K562 (cell line): ENCODE data around the gene EPB41L2. TPM values are rescaled to one million over a fixed set of nuclear protein-coding genes. Genes with fewer than 3 reads are reported as not detected.

Source experiments
- KHSRP ChIP-seq: fragments of 450-650 bp; IDR thresholded peaks from 2 replicates; pipeline ENCODE4 v1.6.1; 2017
- MAFK ChIP-seq: IDR thresholded peaks from 2 replicates; pipeline ENCODE4 v1.6.1; 2011; ENCODE audit warnings: low read length, improper control_type of control experiment
- NR1H2 ChIP-seq: sonication (generic); formaldehyde crosslinking; IDR thresholded peaks from 2 replicates; pipeline ENCODE4 v1.4.0; 2020; ENCODE audit warnings: mild to moderate bottlenecking, missing genetic modification reagents
- SPI1 ChIP-seq: IDR thresholded peaks from 2 replicates; pipeline ENCODE4 v1.6.1; 2011; ENCODE audit warnings: low read depth, low read length, control low read depth, borderline replicate concordance
- polyA plus RNA-seq, 8 experiments: library from polyadenylated mRNA; depleted of rRNA in 4 of 8; stranded (reverse) in 5 of 8; unstranded in 3 of 8; fragments of >200 nt; fragmentation: Nextera tagmentation in 2 of 8; fragmentation: Illumina TruSeq in 1 of 8; extraction: Ambion mirVana in 2 of 8; extraction: Trizol in 1 of 8; gene quantifications; 2 replicates each; pipeline versions ENCODE4 v1.2.1 to v1.2.3, GENCODE V29; 2011 to 2014; ENCODE audit warnings: inconsistent platforms in 1 of 8, missing spikeins in 1 of 8
- total RNA-seq, 7 experiments: library from RNA; depleted of rRNA in 6 of 7; stranded (reverse); fragments of >200 nt in 6 of 7; fragmentation: Illumina TruSeq in 2 of 7; extraction: Trizol in 2 of 7; gene quantifications; 2 replicates each; pipeline versions ENCODE4 v1.2.1 to v1.2.3, GENCODE V29; 2011 to 2021; ENCODE audit warnings: low replicate concordance in 1 of 7
- TF ChIP-seq, protein P1 (sequence below), 2 experiments: fragments of 150-350 bp in 1 of 2; IDR thresholded peaks; 2 replicates each; pipeline ENCODE4 v1.6.1; 2012 to 2016; ENCODE audit warnings: low read depth in 2 of 2, low read length in 2 of 2, mild to moderate bottlenecking in 1 of 2, moderate library complexity in 1 of 2
- TF ChIP-seq, protein P2 (sequence below): sonication (generic); formaldehyde crosslinking; IDR thresholded peaks from 2 replicates; pipeline ENCODE4 v1.8.1; 2023; ENCODE audit warnings: mild to moderate bottlenecking, missing genetic modification reagents

Gene EPB41L2
- total and polyA plus RNA-seq, 9 of the 15 experiments (the other 6 are each of a cell fraction or from before 2014, with no cell fraction given): 5.1 to 53.6 (median 25.0) TPM

DNA sequence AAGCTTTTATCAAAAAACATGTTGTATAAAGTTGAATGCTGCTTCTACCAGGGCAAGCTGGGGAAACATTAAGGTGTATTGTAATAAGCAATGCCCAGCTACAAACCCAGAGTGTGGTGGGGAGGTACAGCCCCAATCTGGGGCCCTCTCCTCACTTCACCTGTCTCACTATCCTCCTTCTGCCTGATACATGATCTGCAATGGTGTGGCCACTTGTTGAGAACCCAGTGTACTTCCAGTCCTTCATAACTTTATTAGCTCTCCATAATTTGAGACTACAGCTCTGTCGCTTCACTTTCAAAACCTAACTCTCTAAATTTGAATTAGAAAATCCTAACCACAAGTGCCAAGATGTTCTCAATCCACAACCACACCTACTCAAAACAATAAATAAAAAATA lies 84.9 kb downstream of the EPB41L2 start (continued):
- TF ChIP-seq SPI1 (no peak), KHSRP (no peak), NR1H2 (no peak), MAFK (no peak)
- TF ChIP-seq, protein P1, sequence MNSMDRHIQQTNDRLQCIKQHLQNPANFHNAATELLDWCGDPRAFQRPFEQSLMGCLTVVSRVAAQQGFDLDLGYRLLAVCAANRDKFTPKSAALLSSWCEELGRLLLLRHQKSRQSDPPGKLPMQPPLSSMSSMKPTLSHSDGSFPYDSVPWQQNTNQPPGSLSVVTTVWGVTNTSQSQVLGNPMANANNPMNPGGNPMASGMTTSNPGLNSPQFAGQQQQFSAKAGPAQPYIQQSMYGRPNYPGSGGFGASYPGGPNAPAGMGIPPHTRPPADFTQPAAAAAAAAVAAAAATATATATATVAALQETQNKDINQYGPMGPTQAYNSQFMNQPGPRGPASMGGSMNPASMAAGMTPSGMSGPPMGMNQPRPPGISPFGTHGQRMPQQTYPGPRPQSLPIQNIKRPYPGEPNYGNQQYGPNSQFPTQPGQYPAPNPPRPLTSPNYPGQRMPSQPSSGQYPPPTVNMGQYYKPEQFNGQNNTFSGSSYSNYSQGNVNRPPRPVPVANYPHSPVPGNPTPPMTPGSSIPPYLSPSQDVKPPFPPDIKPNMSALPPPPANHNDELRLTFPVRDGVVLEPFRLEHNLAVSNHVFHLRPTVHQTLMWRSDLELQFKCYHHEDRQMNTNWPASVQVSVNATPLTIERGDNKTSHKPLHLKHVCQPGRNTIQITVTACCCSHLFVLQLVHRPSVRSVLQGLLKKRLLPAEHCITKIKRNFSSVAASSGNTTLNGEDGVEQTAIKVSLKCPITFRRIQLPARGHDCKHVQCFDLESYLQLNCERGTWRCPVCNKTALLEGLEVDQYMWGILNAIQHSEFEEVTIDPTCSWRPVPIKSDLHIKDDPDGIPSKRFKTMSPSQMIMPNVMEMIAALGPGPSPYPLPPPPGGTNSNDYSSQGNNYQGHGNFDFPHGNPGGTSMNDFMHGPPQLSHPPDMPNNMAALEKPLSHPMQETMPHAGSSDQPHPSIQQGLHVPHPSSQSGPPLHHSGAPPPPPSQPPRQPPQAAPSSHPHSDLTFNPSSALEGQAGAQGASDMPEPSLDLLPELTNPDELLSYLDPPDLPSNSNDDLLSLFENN (IDR thresholded peaks at IDR 0.05; ENCODE audit: low read depth in 2 of 2, low read length in 2 of 2): no peak
- TF ChIP-seq, protein P2, sequence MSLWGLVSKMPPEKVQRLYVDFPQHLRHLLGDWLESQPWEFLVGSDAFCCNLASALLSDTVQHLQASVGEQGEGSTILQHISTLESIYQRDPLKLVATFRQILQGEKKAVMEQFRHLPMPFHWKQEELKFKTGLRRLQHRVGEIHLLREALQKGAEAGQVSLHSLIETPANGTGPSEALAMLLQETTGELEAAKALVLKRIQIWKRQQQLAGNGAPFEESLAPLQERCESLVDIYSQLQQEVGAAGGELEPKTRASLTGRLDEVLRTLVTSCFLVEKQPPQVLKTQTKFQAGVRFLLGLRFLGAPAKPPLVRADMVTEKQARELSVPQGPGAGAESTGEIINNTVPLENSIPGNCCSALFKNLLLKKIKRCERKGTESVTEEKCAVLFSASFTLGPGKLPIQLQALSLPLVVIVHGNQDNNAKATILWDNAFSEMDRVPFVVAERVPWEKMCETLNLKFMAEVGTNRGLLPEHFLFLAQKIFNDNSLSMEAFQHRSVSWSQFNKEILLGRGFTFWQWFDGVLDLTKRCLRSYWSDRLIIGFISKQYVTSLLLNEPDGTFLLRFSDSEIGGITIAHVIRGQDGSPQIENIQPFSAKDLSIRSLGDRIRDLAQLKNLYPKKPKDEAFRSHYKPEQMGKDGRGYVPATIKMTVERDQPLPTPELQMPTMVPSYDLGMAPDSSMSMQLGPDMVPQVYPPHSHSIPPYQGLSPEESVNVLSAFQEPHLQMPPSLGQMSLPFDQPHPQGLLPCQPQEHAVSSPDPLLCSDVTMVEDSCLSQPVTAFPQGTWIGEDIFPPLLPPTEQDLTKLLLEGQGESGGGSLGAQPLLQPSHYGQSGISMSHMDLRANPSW (CRISPR knock-in tag): no peak
